HG03066 (cell line): ENCODE measurements around the gene NAA16.

Experiments used
- ATAC-seq: cut with Tn5 transposase; IDR thresholded peaks from one replicate; pipeline ENCODE4 v1.9.1; 2021; ENCODE audit warnings: low read depth; ENCODE audit not compliant: unreplicated experiment

Gene NAA16

GRCh38 chr13:41302743-41303142 lies 8.3 kb upstream of the NAA16 start:
- no peak for ATAC-seq

DNA sequence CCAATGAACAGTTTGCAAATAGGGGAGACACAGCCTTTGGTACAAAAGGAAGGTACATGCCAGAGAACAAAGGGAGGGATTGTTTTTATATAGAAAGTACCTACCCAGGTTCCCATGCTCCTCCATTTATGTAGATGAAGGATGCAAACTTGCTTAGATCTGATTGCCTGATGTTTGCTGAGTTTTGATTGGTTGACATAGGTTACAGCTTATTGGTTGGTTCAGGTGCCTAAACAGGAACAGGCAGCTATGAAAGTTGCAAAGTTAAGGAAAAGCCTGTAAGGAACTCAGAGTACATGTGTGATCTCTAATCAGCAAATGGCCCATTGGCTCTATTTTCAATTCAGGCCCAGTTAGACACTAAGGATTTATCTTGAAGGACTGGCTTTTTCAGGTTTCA lies 6.5 kb upstream of the NAA16 start:
- ATAC-seq, result no peak

GRCh38 chr13:41306271-41307145 lies 4.6 kb upstream of the NAA16 start:
- ATAC-seq, result no peak

DNA sequence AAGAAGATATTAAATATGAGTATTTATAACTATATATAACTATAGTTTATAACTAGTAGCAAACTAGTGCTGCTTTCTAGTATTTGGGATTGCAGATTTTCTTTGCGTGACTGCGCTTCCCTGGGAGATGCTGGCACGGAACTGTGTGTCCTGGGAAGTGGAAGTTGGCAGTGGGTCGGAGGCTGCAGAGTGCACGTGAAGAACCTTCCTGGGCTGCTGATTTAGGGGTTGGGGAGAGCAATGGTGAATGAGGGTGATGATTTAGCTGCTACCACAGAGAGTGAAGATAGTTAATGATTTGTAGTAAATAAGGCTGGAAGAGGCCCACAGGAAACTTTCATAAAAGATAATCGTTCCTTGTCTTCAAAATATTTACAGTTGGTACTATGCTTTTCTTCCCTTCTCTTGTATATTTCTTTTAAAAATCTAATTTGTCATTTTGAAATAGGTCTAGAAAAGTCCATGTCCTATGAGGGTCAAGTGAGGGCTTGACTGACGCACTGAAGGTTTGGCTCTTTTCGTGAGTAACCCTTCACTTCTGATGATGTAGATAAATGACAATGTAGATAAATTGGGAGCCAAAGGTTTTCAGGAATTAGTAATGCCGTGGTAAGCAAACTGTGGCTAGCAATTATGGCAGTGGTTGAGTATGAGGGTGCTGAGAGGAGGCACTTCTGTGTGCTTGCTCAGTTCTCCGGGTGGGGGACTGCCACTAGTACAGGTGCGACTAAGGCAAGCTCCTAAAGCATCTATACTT lies 3.0 kb upstream of the NAA16 start:
- no peak for ATAC-seq

DNA sequence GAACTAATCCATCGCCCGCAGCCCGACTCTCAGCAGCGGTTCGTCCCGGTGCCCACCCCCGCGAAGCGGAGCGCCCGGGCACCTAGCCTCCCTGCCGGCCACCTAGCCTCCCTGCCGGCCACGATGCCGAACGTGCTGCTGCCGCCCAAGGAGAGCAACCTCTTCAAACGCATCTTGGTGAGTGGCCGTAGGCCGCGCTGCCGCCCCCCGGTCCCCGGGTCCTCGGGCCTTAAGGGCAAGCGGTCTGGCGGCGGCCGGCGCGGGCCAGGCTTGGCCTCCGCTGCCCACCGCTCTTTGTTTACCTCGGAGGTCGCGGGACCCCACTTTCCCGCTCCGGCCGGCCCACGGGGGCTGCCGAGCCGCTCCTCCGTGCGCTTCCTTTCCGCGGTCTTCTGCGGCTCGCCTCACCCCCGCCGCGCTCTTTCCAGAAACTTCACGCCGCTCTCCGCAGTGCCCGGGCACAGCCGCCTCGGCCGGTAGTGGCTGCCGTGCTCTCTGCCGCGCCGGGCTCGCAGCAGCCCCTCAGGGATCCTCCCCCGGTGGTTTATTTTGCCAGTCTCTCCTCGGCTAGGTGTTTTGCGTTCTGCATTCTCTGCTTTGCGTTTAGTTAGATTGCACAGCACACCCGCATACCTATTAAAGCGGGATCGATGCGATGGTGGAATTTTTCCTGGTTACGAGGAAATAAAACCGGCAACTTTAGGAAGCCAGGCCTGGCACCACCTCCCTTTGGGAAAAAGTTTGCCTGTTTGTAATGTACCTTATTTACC lies 524 bp downstream of the NAA16 start:
- ATAC-seq, result peak; percentile 60

DNA sequence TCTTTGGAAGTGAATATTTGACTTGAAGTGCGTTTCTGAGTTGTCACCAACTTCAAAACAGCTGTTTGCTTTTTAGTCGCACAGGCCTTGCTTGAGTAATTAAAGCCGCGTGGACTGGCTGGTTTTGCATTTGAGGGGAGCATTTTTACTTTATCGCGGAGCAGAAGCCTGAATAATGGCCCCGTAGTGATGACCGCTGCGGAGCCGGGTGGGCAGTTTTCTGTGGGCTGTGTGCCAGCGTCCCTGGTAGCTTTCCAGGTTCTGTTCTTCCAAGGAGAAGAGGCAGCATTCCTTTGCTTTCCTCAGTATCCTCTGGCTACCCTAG lies 1.1 kb downstream of the NAA16 start:
- no peak for ATAC-seq

GRCh38 chr13:41313117-41313516 lies 2.0 kb downstream of the NAA16 start:
- ATAC-seq, result no peak

DNA sequence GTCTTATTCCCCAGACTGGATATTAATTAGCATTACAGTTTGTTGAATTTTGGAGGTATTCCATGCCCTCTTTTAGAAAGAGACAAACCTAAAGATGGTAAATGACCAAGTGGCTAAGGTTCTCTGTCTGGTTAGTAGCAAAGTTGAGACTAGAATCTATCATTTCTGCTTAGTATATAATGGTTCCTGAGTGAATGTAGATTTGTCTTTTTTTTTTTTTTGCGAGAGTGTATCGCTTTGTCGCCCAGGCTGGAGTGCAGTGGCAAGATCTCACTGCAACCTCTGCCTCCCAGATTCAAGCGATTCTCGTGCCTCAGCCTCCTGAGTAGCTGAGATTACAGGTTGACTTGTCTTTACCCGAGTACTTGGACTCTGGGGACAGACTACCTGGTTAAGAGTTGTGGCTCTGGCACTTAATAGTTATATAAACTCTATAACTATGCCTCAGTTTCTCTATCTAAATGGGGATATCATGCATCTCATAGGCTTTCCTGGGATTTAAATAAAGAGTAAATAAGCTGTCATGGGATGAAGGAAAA lies 2.7 kb downstream of the NAA16 start:
- ATAC-seq, result no peak

- no peak for ATAC-seq
Observed at GRCh38 chr13:41315443-41316047, 4.5 kb downstream of the NAA16 start.

DNA sequence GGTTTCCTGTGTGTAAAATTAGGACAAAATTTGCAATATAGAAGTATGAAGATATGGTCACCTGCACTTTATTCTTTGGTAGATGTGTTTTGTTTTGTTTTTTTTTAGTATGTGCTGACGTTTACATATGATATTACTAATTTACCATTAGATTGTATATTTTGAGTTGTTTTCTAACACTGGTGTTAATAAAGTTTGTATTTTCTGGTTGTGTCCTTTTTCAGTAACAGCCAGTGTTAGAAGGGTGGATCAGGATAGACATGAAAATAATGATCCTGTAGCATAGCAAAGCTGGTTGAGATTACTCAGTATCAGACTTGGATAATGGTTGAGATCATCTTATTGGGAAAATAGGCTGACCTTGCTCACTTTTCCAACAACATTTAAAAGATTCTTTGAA lies 6.2 kb downstream of the NAA16 start:
- no peak for ATAC-seq

DNA sequence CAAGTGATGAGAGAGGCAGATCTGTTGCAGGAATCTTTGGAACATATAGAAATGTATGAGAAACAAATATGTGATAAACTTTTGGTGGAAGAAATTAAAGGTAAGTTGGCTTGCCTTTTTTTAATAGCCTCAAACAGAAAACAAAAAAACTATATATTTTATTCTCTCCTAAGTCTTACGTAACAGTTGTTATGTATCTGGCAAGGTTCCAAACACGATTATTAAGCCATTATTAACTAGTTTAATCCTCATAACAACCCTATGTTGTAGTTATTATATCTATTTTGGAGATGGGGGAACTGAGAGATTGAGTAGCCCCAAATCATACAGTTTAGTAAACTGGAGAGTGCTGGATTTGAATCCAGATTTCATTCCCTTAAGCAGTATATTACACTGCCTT lies 14.7 kb downstream of the NAA16 start:
- no peak for ATAC-seq

DNA sequence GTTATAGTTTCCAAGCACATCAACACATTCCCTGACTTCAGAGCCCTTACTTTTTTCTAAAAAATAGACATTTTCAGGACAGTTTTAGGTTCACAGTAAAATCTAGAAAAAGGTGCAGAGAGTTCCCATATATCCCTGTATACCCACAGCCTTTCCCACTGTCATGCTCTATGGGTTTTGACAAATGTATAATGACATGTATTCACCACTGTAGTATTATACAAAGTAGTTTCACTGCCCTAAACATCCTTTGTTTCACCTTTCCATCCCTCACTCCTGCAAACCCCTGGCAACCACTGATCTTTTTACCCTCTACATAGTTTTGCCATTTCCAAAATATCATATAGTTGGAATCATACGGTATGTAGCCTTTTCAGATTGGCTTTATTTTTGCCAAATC lies 15.6 kb downstream of the NAA16 start:
- ATAC-seq, result no peak

DNA sequence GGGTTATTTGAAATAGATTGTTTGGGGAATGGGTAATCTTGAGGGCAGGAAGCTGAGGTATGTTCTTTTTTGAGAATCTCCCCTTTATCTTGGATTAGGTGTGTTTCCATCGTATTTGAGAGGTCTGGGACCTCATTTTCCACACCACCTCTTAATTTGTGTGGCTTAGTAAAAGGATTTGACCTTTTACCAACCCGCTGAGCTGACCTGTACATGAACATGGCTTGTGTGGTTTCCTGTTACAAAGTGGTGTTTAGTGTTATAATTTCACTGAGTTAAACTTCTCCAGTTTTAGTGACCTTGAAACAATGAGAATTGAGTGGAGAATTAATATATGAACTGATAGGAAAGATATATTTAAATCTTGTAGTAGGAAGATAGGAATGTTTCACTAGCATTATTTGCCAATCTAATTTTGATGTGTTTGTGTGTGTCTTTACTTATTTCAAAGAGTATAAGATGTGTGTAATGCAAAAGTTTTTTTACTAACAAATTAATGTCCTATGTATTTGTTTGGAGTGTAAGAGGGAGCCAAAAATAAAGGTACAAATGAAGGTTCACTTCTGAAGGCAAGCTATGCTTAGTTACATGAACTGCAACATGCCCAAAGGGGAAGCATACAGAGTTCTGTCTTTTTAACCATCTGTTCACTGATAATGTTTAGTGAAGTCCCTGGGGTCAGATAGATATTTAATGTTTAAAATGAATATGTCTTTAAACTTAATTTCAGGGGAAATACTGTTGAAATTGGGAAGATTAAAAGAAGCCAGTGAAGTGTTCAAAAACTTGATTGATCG lies 17.1 kb downstream of the NAA16 start:
- ATAC-seq, result no peak

DNA sequence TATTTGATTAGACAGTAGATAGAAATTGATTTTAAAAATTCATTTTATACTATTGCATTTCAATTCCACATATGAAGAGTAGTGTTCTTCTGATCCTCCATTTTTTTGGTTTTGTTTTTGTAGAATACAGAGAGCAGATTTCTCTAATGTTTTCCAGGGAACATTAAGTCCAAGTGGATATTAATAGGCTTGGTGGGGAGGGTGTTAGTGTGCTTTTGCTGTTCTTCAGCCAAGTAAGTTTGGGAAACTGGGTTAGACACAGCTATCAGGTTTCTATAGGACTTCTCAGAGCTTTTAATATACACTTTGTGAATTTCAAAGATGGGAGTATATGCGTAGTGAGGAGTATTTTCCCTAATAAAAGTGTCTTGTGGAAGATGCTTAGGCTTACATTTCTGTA lies 21.8 kb downstream of the NAA16 start:
- ATAC-seq, result no peak

- no peak for ATAC-seq
Observed at GRCh38 chr13:41334810-41335209, 23.7 kb downstream of the NAA16 start.

- no peak for ATAC-seq
Observed at GRCh38 chr13:41344358-41344757, 33.3 kb downstream of the NAA16 start.

DNA sequence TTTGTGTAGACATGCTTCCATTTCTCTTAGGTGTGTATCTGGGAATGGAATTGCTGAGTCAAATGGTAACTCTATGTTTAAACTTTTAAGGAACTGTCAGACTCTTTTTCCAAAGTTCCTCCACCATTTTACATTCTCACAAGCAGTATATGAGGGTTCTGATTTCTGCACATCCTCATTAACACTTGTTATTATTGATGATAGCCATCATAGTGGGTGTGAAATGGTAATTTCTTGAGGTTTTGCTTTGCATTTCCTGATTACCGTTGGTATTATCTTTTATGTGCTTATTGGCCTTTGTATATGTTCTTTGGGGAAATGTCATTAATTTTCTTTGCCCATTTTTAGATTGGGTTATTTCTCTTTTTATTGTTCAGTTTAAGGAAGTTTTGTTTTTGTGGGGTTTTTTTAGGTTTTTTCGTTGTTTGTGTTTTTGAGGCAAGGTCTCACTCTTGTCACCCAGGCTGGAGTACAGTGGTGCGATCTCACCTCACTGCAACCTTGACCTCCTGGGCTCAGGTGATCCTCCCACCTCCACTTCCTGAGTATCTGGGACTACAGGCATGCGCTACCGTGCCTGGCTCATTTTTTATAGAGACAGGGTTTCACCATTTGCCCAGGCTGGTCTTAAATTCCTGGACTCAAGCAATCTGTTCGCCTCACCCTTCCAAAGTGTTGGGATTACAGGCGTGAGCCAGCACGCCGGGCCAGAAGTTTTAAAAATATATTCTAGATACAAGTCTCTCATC lies 34.3 kb downstream of the NAA16 start:
- ATAC-seq, result no peak

- no peak for ATAC-seq
Observed at GRCh38 chr13:41345914-41346589, 35.0 kb downstream of the NAA16 start.
